Sigmoid colon (tissue), 7 donors: ENCODE data around the gene MACROD2. TPM values are rescaled to one million over a fixed set of nuclear protein-coding genes. Genes with fewer than 3 reads are reported as not detected.

Experiments used
- DNase-seq: peaks from one replicate; pipeline ENCODE4 v3.0.0-alpha.2; 2019
- H3K27ac ChIP-seq, 4 donors: fragments of 200-600 bp; sonication (generic); one replicate each; pipeline ENCODE4 v1.5.1; 2016 to 2019; ENCODE audit warnings: mild to moderate bottlenecking in 1 of 4
- H3K27me3 ChIP-seq, 3 donors: fragments of 200-600 bp; sonication (generic); one replicate each; pipeline ENCODE4 v1.5.1; 2019; ENCODE audit warnings: mild to moderate bottlenecking in 1 of 3
- H3K36me3 ChIP-seq, 4 donors: fragments of 200-600 bp; sonication (generic); one replicate each; pipeline ENCODE4 v1.5.1; 2016 to 2019
- H3K4me1 ChIP-seq, 4 donors: fragments of 200-600 bp; sonication (generic); one replicate each; pipeline ENCODE4 v1.5.1; 2017 to 2019
- H3K4me3 ChIP-seq, 4 donors: fragments of 200-600 bp; sonication (generic); one replicate each; pipeline ENCODE4 v1.5.1; 2017 to 2019; ENCODE audit warnings: mild to moderate bottlenecking in 2 of 4, moderate library complexity in 1 of 4
- H3K9me3 ChIP-seq, 4 donors: fragments of 200-600 bp in 3 of 4; sonication (generic) in 3 of 4; one replicate each; pipeline versions ENCODE4 v1.5.1 to v1.6.1; 2013 to 2019
- CTCF ChIP-seq, 4 experiments: fragments of 450-650 bp in 3 of 4; fragments of 200-600 bp in 1 of 4; IDR thresholded peaks; one replicate each; pipeline ENCODE4 v1.5.1; 2016 to 2019; ENCODE audit warnings: antibody characterized with exemption in 4 of 4, mild to moderate bottlenecking in 3 of 4, moderate library complexity in 2 of 4
- EP300 ChIP-seq, 4 donors: sonication (generic); formaldehyde crosslinking; IDR thresholded peaks; one replicate each; pipeline ENCODE4 v1.6.1; 2017; ENCODE audit warnings: antibody characterized with exemption in 4 of 4
- POLR2A ChIP-seq, 2 donors: fragments of 450-650 bp; IDR thresholded peaks; one replicate each; pipeline ENCODE4 v1.6.1; 2016; ENCODE audit warnings: antibody characterized with exemption in 2 of 2, mild to moderate bottlenecking in 2 of 2, moderate library complexity in 2 of 2
- POLR2AphosphoS5 ChIP-seq, 4 donors: sonication (generic); formaldehyde crosslinking; IDR thresholded peaks; one replicate each; pipeline ENCODE4 v1.6.1; 2017; ENCODE audit warnings: antibody characterized with exemption in 4 of 4
- WGBS, 2 donors: extraction: QIAGEN DNeasy Blood & Tissue Kit; methylation state at CpG; one replicate each; pipeline ENCODE4 v1.1.7; 2013; 5-methylcytosine and 5-hydroxymethylcytosine counted together
- intact Hi-C: fragments of 100-400 bp; cut with DNase I; formaldehyde crosslinking; loops from one replicate; pipeline ENCODE4 v1.15.1; 2023
- polyA plus RNA-seq, 3 donors: library from polyadenylated mRNA; stranded (reverse); fragments of 200-250 nt; gene quantifications; one replicate each; pipeline ENCODE4 v1.2.3, GENCODE V29; 2013
- total RNA-seq, 4 donors: library from RNA; depleted of rRNA; stranded (reverse); fragments of >200 nt; gene quantifications; one replicate each; pipeline ENCODE4 v1.1.0, GENCODE V29; 2016
- donor health status: healthy with polysubstance abuse.
- donor health status: Bipolar disorder and iron deficiency.
- donor health status: healthy.

MACROD2 gene
- total and polyA plus RNA-seq, 7 donors = 1.2 to 22.4 (median 5.8) TPM

- H3K4me3 ChIP-seq = no peak overlapping the region
- intact Hi-C loops = no loop called here
- H3K9me3 ChIP-seq = no peaks in the 10 kb centered on the region
- WGBS, 2 donors = 42 to 44% methylated on average over 1 of the region's 1 CpG
- no peaks in the 10 kb centered on the region for H3K27me3 ChIP-seq
- no peaks in the 10 kb centered on the region for H3K4me1 ChIP-seq
- TF ChIP-seq CTCF (IDR thresholded peaks at IDR 0.05) (no peak), POLR2AphosphoS5 (IDR thresholded peaks at IDR 0.05) (no peak), EP300 (IDR thresholded peaks at IDR 0.05) (no peak), POLR2A (IDR thresholded peaks at IDR 0.05) (no peak)
- H3K36me3 ChIP-seq = no peaks in the 10 kb centered on the region
- no peak overlapping the region for H3K27ac ChIP-seq
- no peak for DNase-seq
Observed at GRCh38 chr20:16051968-16052367, 2056.7 kb downstream of the MACROD2 start.

DNA sequence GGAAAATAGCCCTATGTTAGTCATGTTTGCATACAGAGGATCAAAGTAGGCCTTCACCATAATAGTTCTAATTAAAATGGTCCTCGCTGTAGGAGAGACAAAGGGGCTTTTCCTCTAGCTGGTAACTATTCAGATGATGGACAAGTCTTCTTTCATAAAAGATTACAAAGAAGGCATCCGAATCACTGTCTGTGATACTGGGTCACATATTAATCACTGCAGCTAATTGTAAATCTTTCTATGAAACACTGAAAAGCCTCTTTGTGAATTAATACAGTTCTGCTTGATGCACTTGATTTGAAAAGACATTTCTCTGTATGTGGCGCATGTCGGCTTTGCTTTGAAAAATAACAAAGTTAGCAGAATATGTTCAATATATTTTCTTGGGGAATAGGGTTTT is 2057.1 kb downstream of the MACROD2 start:
- TF ChIP-seq CTCF (IDR thresholded peaks at IDR 0.05) (no peak), POLR2AphosphoS5 (IDR thresholded peaks at IDR 0.05) (no peak), POLR2A (IDR thresholded peaks at IDR 0.05) (no peak), EP300 (IDR thresholded peaks at IDR 0.05) (no peak)

GRCh38 chr20:16054985-16055384 is 2059.7 kb downstream of the MACROD2 start:
- Histone ChIP-seq H3K4me1 (no peaks in the 10 kb centered on the region), H3K9me3 (no peaks in the 10 kb centered on the region), H3K36me3 (no peaks in the 10 kb centered on the region), H3K27ac (no peak overlapping the region), H3K27me3 (no peaks in the 10 kb centered on the region), H3K4me3 (no peak overlapping the region)
- no peak for TF ChIP-seq POLR2AphosphoS5 (IDR thresholded peaks at IDR 0.05)
- no peak for TF ChIP-seq EP300 (IDR thresholded peaks at IDR 0.05)
- no peak for TF ChIP-seq CTCF (IDR thresholded peaks at IDR 0.05)
- no peak for TF ChIP-seq POLR2A (IDR thresholded peaks at IDR 0.05)
- no peak for DNase-seq
- WGBS, 2 donors = 80 to 87% methylated on average over 3 of the region's 3 CpGs
- intact Hi-C loops = no loop called here

More for the DNA sequence above, 2057.1 kb downstream of the MACROD2 start:
- Histone ChIP-seq H3K27ac (no peak overlapping the region), H3K9me3 (no peaks in the 10 kb centered on the region), H3K27me3 (no peaks in the 10 kb centered on the region), H3K36me3 (no peaks in the 10 kb centered on the region), H3K4me1 (no peaks in the 10 kb centered on the region), H3K4me3 (no peak overlapping the region)
- 71 to 80% methylated on average over 4 of the region's 4 CpGs for WGBS, 2 donors
- intact Hi-C loops = no loop called here
- DNase-seq = no peak

GRCh38 chr20:16057651-16058050 is 2062.3 kb downstream of the MACROD2 start:
- no peak overlapping the region for H3K27ac ChIP-seq
- whole genome bisulfite sequencing, 2 donors = 76 to 78% methylated on average over 3 of the region's 3 CpGs
- DNase-seq = no peak
- no peaks in the 10 kb centered on the region for H3K36me3 ChIP-seq
- H3K9me3 ChIP-seq = no peaks in the 10 kb centered on the region
- no peaks in the 10 kb centered on the region for H3K27me3 ChIP-seq
- H3K4me1 ChIP-seq = peaks cover 0 to 7% (median 0%) of the 10 kb centered on the region in 4 donors
- intact Hi-C loops = no loop called here
- TF ChIP-seq POLR2AphosphoS5 (IDR thresholded peaks at IDR 0.05) (no peak), CTCF (IDR thresholded peaks at IDR 0.05) (no peak), EP300 (IDR thresholded peaks at IDR 0.05) (no peak), POLR2A (IDR thresholded peaks at IDR 0.05) (no peak)
- no peak overlapping the region for H3K4me3 ChIP-seq

- TF ChIP-seq POLR2A (IDR thresholded peaks at IDR 0.05) (no peak), CTCF (IDR thresholded peaks at IDR 0.05) (no peak), EP300 (IDR thresholded peaks at IDR 0.05) (no peak), POLR2AphosphoS5 (IDR thresholded peaks at IDR 0.05) (no peak)
- 96 to 97% methylated on average over 3 of the region's 3 CpGs for WGBS, 2 donors
- intact Hi-C loops = no loop called here
- Histone ChIP-seq H3K4me1 (peaks cover 0 to 7% (median 0%) of the 10 kb centered on the region in 4 donors), H3K4me3 (no peak overlapping the region), H3K36me3 (no peaks in the 10 kb centered on the region), H3K9me3 (no peaks in the 10 kb centered on the region), H3K27ac (no peak overlapping the region), H3K27me3 (no peaks in the 10 kb centered on the region)
- no peak for DNase-seq
Observed at GRCh38 chr20:16058268-16058667, 2063.0 kb downstream of the MACROD2 start.
